Fibroblast of pulmonary artery (primary cell): ENCODE data around the gene PTPRU.
A peak's percentile ranks its signal among the peaks of the same experiment; 100 is the strongest.

Source experiments
- DNase-seq: peaks from one replicate; pipeline ENCODE4 v3.0.0-alpha.2; 2010; ENCODE audit warnings: low read depth
- H3K4me3 ChIP-seq: replicated peaks from 2 replicates; pipeline ENCODE4 v1.5.1; 2011; ENCODE audit warnings: low read depth, mild to moderate bottlenecking, control low read depth, low read length, moderate library complexity
- CTCF ChIP-seq: IDR thresholded peaks from 2 replicates; pipeline ENCODE4 v1.5.1; 2011; ENCODE audit warnings: mild to moderate bottlenecking, control low read depth, low read length, inconsistent platforms; ENCODE audit errors: missing control alignments

The PTPRU gene

GRCh38 chr1:29236712-29237128, 398 bp downstream of the PTPRU start:
- H3K4me3 ChIP-seq = peak overlapping the region; percentile 88
- TF ChIP-seq CTCF = no peak
- DNase-seq = peak; percentile 36

GRCh38 chr1:29237129-29237821, 953 bp downstream of the PTPRU start:
- peak overlapping the region; percentile 88 for H3K4me3 ChIP-seq
- peak; percentile 73 for DNase-seq
- TF ChIP-seq CTCF = no peak

GRCh38 chr1:29237852-29238619, 1.7 kb downstream of the PTPRU start:
- peak; percentile 35 for DNase-seq
- no peak for TF ChIP-seq CTCF
- H3K4me3 ChIP-seq = peak overlapping the region; percentile 55

GRCh38 chr1:29238620-29239002, 2.3 kb downstream of the PTPRU start:
- peak overlapping the region; percentile 55 for H3K4me3 ChIP-seq
- no peak for DNase-seq

GRCh38 chr1:29239142-29239541, 2.8 kb downstream of the PTPRU start:
- no peak for DNase-seq

More at GRCh38 chr1:29238620-29239002, 2.3 kb downstream of the PTPRU start:
- no peak for TF ChIP-seq CTCF

GRCh38 chr1:29240400-29240837, 4.1 kb downstream of the PTPRU start:
- peak; percentile 43 for DNase-seq
- peak; percentile 24 for TF ChIP-seq CTCF
- H3K4me3 ChIP-seq = no peak overlapping the region

More at GRCh38 chr1:29239142-29239541, 2.8 kb downstream of the PTPRU start:
- TF ChIP-seq CTCF = no peak
- H3K4me3 ChIP-seq = no peak overlapping the region
